Stimulated activated CD4-positive, alpha-beta T cell treated with anti-CD3 and anti-CD28 coated beads, TNF-alpha, amount 100 ng/mL, for 48 hours (primary cell): ENCODE measurements around the gene MEIOB.
"Not testable (repeated sequence)": the region's sequence is repeated elsewhere in the genome, so short reads cannot be mapped to it uniquely, and the experiment has no call there.

ENCODE experiments used
- DNase-seq, 3 donors: peaks; one replicate each; pipeline ENCODE4 v3.0.0-alpha.2; 2020; ENCODE audit warnings: low read depth in 3 of 3

MEIOB gene, protein sequence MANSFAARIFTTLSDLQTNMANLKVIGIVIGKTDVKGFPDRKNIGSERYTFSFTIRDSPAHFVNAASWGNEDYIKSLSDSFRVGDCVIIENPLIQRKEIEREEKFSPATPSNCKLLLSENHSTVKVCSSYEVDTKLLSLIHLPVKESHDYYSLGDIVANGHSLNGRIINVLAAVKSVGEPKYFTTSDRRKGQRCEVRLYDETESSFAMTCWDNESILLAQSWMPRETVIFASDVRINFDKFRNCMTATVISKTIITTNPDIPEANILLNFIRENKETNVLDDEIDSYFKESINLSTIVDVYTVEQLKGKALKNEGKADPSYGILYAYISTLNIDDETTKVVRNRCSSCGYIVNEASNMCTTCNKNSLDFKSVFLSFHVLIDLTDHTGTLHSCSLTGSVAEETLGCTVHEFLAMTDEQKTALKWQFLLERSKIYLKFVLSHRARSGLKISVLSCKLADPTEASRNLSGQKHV

DNA sequence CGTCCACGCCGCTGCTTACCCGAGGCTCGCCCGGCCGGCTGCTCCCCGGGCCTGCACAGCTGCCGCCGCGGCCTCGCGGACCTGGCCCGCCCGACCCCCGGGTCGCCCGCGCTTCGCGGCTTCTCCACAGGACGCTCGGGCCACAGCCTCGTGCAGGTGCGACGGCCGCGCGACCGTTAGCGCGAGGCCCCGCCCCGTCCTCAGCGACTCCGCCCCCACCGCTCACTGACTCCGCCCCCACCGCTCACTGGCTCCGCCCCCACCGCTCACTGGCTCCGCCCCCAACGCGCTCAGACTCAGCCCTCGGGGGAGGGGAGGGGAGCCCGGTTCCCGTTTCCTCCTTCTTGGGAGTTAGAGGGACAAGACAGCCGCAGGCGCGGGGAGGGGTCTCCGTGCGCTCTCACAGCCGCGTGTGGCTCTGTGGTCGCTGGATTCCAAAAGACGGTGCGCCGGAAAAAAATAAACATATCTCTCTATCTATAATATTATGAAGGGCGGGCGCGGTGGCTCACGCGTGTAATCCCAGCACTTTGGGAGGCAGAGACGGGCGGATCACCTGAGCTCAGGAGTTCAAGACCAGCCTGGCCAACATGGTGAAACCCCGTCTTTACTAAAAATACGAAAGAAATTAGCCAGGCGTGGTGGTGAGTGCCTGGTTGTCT lies at the start of gene MEIOB:
TSS of gene MEIOB (minus strand) at position 191 of the 662 bp plus-strand sequence. CDS start 3,989 bp downstream, outside the sequence.
- DNase-seq: peak; percentile 14 to 48 (median 19)

DNA sequence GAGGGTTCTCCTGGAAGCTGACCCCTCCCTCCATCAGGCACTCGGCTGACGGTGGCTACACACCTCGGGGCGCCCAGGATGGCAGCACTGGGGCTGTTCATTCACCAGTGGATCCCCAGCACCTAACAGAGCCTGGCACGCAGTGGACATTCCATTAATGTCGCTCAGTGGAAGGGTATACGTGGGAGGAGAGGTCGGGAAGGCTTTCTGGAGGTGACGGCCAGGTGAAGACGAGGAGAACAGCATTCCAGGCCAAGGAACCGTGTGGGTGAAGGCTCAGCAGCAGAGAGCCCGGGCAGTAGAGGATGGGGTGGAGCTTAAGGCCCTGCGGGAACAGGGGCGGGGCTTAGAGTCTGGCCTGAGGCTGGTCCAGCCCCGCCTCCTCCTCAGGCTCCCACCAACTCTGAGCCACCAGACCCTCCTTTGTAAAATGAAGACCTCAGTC lies 48.8 kb upstream of the MEIOB start:
- DNase-seq: no peak

DNA sequence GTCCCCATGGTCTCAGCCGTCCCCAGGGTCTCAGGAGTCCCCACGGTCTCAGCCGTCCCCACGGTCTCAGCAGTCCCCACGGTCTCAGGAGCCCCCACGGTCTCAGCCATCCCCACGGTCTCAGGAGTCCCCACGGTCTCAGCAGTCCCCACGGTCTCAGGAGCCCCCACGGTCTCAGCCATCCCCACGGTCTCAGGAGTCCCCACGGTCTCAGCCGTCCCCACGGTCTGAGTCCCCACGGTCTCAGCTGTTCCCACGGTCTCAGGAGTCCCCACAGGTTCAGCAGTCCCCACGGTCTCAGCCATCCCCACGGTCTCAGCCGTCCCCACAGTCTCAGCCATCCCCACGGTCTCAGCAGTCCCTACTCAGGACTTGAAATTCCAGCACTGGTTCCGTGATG lies 48.2 kb upstream of the MEIOB start:
- not testable (repeated sequence) for DNase-seq

DNA sequence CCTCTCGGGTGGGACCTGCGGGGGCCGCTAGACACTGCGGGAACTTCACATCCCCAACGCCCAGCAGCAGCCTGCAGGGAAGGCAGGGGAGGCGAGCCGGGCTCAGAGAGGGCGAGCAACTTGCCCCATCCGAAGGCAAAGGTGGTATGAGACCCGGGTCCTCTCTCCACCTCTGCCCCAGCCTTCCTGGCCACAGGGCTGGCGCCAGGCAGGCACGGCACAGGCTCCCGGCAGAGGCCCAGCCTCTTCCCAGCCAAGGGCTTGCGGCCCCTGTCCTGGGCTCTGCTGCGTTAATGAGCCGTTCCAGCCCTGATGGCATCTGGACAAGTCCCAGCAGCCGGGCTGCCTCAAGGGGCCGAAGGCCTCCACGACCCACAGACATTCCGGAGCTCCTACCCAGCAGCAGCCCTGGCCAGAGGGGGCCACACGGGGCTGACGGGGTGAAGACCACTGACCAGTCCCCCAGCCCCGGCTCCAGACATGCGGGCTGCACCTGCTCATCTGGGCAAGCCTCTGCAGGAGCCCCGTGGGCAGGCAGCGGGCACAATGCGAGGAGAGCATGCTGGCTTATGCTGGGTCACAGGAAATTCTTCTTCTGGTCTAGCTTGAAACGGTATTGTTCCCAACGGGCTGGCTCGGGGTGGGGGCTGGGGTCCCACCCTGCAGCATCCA lies 47.5 kb upstream of the MEIOB start:
- no peak for DNase-seq

DNA sequence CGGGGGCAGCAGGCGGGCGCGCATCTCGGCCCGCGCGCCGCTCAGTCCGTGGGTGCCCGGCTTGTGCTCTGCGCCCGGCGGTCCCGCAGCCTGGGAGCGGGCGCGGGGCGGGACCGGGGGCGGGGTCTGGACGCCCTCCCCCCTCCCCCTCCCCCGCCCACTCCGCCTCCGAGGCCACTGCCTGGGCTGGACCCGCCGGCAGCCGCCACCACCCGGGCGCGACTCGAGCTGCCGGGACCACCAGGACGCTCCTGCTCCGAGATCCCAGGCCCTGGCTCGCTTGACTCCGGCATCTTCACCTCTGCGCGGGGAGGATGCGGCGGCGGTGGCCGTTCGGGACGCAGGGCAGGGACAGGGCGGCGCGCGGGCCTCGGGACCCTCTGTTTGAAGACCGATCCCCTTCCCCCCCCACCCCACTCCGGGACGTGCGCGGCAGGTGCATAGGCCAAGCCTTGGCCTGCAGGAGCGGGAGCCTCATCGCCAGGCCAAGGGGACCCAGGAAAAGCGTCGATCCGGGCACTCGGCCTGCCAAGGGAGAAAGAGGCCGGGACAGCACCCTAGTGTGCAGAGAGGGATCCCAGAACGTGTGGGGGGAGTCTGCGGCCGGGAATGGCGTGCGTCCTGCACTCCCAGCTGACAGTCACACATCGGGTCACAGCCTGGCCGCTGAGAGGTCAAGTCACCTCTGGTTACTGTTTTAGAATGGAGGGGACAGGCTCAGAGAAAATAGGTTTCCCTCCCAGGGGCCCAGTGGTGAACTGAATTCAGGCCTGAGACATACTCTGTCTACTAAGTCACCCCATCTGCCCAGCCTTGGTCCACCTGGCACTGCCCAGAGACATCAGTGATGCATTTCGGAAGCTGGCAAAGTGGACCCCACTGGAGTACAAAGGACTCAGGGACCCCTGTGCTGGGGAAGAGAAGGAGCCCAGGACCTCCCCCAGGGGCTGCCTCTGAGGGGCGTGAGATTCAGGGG lies 46.7 kb upstream of the MEIOB start, which contains the start of gene HS3ST6:
TSS of gene HS3ST6 (minus strand) at position 65 of the 976 bp plus-strand sequence. CDS start 92 bp downstream, outside the sequence.
- DNase-seq: no peak

DNA sequence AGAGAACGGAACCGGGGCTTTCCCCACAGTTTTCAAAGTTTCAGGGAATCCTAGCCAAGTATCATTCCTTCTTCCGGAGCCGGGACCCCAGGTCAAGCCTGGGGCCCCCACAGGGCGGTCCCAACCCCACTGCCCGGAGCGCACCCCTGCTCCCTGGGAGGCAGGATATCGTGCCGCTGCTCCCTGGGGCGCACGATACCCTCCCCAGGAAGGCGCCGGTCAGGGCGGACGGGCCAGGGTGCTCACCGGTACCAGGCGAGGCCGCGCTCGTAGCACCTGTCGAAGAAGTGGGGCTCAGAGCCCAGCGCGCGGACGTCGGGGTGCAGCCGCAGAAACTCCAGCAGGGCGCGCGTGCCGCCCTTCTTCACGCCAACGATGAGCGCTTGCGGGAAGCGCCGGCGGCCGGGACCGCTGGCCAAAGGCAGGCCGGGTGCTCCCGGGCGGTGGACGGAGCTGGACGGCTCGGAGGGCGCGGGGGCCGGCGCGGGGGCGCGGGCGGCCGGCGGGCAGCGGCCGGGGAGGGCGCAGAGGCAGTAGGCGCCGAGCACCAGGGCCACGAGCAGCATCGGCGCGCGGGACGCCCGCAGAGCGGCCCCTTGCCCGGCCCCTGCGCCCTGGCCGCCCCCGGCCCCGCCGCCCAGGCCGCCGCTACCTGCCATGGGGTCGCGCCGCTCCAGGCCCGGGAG lies 45.8 kb upstream of the MEIOB start:
- DNase-seq: no peak

DNA sequence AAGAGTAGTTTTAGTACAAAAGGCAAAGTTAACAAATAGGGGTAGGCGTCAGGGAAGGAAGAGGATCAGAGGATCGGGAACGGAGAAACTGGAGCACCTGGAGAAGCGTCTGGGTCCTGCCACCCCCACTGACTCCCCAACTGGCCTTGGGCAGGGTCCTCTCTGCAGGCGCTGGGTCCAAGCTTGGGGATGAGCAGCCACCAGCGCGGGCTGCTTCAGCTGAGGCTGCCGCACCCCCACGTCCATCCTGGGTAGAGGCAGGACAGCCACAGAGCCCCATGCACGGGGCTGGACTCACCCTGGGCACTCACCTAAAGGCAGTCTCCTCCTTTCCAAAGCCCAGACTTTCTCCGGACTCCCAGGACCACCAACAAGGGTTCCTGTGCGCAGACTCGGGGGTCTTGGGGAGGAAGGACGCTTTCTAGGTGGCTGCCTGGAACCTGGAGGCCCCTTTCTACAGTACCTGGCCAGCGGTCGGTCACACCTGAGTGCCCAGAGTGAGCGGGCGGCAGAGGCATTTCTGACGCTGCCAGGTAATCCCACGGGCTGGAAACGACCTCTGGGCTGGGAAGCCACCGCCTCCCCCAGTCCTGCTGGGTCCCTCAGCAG lies 45.2 kb upstream of the MEIOB start:
- DNase-seq: no peak

DNA sequence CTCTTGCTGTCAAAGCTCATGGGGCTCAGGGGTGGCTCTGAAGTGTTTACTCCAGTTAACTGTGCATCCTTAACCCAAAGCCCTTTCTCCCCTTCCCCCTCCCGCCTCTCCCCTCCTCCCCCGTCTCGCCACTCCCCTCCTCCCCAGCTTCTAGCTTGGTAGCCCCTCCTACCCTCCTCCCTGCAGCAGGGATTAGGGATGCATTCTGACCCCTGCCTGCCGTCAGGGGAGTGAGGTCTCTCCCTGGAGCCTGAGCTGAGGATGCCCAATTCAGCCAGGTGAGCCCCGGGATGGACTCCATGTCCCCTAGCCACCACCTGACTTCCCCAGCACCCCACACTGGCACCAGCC lies 44.7 kb upstream of the MEIOB start:
- DNase-seq: no peak

DNA sequence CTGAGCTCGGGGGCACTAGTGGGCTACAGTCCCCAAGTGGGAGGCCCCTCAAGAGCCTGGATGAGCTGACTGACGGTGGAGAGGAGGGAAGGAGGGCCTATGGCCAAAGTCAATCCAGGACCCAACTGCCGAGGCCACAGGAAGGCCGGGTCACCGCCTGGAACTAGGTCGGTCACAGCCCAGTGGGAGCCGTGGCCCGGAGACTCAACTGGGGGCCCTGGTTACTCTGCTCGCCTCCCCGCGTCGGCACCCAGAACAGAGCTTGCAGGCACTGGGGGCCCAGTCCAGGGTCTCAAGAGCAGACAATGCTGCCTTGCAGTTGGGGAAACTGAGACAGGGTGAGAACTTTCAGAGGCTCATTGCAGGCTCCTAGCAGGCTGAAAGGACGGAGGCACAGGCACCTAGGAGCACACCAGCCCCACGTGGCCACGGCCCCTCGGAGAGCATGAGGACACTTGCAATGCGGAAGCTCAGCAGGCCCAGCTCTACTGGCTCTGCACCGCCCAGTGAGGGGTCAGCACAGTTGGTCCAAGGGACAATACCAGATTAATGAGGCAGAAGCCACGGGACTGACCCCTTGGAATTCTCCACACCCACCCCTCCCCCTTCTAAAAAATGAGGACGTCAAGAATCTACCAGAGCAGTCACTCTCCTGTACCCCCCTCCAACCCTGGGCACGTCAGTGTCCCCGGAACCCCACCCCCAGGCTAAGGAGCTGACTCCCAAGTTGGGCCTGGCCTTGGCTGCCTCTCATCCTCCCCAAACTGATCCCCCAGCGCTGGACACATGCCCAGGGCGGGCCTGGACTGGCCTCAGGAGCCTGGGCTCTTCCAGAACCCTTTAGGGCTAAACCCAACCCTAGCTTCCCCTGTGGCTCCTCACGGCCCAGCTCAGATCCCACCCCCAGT lies 44.0 kb upstream of the MEIOB start:
- no peak for DNase-seq

DNA sequence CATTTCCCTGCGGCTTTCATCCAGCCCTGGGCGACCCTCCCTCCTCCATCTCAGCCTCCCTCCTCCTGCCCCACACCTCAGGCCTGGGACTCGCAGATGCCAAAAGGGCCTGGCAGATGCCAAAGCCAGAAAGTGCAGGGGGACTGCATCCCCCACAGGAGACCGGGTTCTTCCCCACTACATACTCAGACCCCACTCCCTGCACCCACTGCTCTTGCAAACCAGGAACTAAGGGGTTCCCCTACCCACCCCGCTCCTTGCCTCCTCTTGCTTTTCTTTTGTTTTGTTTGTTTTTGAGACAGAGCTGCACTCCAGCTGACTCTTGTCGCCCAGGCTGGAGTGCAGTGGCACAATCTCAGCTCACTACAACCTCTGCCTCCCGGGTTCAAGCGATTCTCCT lies 43.0 kb upstream of the MEIOB start:
- DNase-seq: no peak

DNA sequence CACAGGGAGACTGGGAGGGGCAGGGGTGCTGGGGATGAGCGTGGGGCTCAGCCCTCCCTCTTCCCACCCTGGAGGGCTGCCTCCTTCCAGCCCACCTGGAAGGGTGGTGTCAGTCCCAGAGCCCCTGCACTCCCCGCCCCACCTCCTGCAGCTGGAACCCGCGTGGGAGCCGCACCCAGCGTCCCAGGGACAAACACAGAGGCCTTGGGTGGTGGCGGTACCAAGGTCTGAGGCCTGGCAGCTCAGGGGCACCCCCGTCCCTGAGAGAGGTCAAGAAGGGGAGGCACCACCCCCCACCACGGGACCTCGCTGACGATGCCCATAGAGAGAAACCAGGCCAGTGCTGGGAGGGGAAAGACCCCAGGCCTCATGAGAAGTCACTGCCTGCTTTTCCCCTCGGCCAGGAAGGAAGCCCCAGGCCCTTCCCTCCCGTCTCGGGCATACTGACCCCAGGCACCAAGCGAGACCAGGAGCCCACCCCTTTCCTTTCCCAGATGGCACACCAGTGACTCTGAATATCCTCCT lies 42.2 kb upstream of the MEIOB start:
- no peak for DNase-seq

DNA sequence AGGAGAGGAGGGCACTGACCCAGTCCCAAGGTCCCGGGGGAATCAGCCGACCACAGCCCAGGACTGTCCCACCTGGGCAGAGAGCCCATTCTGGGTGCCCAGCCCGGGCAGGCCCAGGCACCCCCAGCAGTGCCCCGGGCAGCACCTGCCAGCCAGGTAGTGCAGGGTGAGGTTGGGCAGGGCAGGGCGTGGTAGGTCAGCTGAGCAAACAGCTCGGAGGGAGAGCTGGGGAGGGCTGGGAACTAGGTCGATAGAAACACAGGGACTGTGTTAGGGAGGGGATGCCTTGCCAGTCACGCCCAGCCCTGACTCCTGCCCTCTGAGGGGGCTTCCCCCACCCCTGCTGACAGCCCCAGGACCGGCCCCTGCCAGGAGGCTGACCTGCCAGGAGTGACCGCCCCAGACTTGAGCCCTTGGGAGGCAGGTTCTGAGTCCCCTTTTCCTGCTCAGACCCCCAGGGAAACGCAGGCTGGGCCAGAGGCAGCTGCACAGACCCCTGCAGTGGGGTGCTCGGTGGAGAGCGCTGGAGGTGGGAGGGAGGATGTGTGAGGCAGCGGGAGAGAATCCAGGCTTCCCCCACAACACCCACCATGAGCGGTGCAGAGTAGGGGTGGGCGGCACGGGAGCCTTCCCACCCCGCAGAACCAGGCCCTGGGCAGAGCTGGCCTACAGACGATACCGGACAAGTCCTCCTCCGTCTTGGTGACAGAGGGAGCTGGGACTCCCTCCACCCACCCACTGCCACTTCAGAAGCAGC lies 41.5 kb upstream of the MEIOB start:
- DNase-seq: no peak

DNA sequence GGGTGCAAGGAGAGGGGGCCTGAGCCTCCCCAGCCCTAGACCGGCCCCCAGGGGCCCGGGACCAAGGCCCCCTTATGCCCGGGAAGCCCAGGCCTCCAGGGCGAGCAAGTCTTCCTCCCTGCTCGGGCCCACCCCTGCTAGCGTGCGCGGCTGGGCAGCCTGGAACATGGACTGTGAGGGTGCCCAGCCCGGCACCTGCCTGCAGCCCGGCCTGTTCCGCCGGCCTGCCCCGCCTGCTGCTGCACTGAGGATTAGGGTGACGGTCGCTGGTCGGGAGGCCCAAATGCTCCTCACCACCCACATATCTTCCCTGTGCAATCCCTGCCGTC lies 40.2 kb upstream of the MEIOB start:
- DNase-seq: no peak

DNA sequence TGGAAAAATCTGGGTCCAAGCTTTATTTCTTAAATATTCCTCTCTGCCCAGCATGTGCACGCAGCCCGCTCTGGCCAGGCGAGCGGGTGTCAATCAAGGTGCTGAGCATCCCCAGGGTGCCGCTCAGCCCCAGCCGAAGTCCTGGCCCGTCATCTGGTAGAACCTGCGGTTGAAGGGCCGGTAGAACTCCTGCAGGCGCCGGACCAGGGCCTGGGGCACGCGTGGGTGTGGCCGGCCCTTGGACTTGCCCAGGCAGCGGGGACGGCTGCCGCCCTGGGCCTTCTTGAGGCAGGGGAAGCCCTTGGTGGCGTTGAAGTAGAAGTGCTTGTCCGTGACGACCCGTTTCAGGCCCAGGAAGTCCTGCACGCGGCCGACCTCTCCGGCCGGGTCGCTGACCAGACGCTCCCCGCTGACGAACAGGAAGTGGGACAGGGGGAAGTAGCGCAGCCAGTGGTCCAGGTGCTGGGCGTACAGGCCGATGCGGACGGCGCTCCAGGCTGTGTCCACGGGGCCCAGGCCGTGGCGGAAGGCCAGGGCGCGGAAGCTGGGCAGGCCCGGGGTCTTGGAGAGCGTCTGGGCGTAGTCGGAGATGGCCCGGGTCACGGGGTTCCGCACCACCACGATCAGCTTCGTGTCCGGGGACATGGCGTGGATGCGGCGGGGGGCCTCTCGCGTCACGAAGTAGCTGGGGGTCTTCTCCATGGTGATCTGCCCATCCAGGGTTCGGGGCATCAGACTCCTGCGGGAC lies 39.7 kb upstream of the MEIOB start:
- no peak for DNase-seq

DNA sequence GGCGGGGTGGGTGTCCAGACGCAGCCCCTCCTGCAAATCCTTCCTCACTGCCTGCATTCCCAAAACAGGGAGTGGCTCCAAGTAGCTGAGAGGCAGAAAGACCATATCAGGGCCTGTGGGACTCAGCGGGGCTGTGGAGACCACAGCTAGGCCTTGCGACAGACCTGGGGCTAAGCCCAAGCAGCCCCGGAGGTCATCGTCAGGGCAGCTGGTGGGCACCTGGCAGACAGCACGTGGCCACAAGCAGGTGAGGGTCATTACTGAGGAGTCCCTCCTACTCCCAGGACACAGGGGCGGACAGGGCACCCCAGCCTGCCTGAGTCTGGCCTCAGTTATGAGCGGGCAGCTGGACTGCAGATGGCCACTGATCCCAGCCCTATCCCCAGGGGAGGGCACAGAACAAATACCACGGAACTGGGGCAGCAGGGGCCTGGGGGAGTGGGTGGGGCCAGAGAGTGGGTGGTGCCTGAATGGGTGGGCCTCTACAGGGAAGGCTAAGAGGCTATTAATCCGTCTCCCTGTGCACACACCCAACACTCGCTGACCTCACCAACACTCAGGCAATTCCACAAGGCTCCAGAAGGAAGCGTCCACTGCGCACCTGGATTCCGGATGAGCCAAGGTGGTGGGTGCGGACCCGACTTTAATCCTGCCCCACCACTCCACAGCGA lies 37.7 kb upstream of the MEIOB start:
- DNase-seq: no peak

DNA sequence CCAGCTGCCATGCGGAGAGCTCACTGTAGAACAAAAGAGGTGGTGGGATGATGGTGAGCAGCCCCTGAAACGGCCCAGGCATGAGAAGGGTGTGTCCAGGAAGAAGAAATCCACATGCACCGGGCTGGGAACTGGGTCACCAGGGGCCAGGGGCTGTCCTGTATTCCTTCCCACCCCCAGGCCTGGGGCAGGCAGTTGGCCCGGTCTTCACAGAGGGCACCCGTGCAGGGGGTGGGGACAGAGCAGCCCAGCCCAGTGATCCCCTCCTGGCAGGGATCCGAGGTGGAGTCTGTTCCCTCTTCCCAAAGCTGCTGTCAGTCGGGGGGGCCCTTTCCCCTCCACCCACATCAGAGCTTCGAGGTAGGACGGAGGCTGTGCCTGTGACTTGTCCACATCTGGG lies 37.0 kb upstream of the MEIOB start:
- DNase-seq: no peak

DNA sequence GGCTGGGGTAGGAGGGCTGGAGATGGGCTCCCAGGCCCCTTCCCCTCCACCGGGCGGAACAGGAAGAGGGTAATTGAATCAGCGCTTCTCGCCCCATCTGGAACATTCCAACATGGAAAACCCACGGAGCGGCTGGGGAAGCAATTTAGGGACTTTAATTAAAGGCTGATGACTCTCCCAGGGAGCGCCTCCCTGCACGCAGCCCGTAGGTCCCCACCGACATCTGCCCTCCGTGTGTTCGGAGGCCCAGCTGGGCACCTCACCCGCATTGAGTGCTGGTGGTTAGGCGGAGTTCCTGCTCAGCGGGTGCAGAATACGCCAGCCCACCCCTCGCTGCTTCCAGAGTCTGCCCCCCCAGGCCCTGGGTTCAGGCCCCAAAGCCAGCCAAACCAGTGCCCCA lies 36.2 kb upstream of the MEIOB start:
- no peak for DNase-seq
